Subcutaneous adipose tissue (tissue), 4 donors: ENCODE results near the gene SHF. TPM values are rescaled to one million over a fixed set of nuclear protein-coding genes. Genes with fewer than 3 reads are reported as not detected.

Experiments
- CTCF ChIP-seq: fragments of 450-650 bp; IDR thresholded peaks from one replicate; pipeline ENCODE4 v1.5.1; 2016; ENCODE audit warnings: low read depth, mild to moderate bottlenecking, control low read depth, antibody characterized with exemption, moderate library complexity
- total RNA-seq, 4 donors: library from RNA; depleted of rRNA; stranded (reverse); fragments of >200 nt; gene quantifications; one replicate each; pipeline ENCODE4 v1.1.0, GENCODE V29; 2016

The SHF gene
- total RNA-seq, 4 donors from 2014 or later = 0.33 to 7.5 (median 3.7) TPM

GRCh38 chr15:45140557-45141250, 47.1 kb downstream of the SHF start:
- no peak for TF ChIP-seq CTCF

GRCh38 chr15:45139770-45140169, 48.0 kb downstream of the SHF start:
- no peak for TF ChIP-seq CTCF

- TF ChIP-seq CTCF = no peak
Observed at GRCh38 chr15:45138814-45139765, 48.7 kb downstream of the SHF start.

GRCh38 chr15:45137703-45138102, 50.1 kb downstream of the SHF start:
- no peak for TF ChIP-seq CTCF

GRCh38 chr15:45136378-45136764, 51.4 kb downstream of the SHF start:
- TF ChIP-seq CTCF = no peak

- no peak for TF ChIP-seq CTCF
Observed at GRCh38 chr15:45134682-45135604, 52.8 kb downstream of the SHF start.
